NK-92 (cell line): ENCODE measurements around the gene CLPTM1.
"Not testable (repeated sequence)": the region's sequence is repeated elsewhere in the genome, so short reads cannot be mapped to it uniquely, and the experiment has no call there.

Source experiments
- DNase-seq: peaks from one replicate; lab custom pipeline; 2025; ENCODE audit not compliant: unreplicated experiment; lab: John Stamatoyannopoulos, UW

Gene CLPTM1

GRCh38 chr19:44942067-44942571 lies 13.1 kb upstream of the CLPTM1 start, which contains the start of gene APOC4:
APOC4 (plus strand) TSS chr19:44942237; CDS start chr19:44942278, 41 bp downstream.
- DNase-seq: no peak

- DNase-seq: no peak
Measured at GRCh38 chr19:44943801-44944249, 11.4 kb upstream of the CLPTM1 start.

- DNase-seq: no peak
Measured at GRCh38 chr19:44947041-44947581, 8.1 kb upstream of the CLPTM1 start.

GRCh38 chr19:44948237-44948636 lies 6.9 kb upstream of the CLPTM1 start:
- DNase-seq: no peak

GRCh38 chr19:44948763-44949374 lies 6.3 kb upstream of the CLPTM1 start:
- no peak for DNase-seq

GRCh38 chr19:44949550-44949949 lies 5.6 kb upstream of the CLPTM1 start:
- DNase-seq: no peak

- DNase-seq: no peak
Measured at GRCh38 chr19:44951179-44952159, 3.7 kb upstream of the CLPTM1 start.

- DNase-seq: no peak
Measured at GRCh38 chr19:44954278-44954648, 917 bp upstream of the CLPTM1 start.

- DNase-seq: no peak
Measured at GRCh38 chr19:44955505-44956439, 592 bp downstream of the CLPTM1 start.

GRCh38 chr19:44957526-44957925 lies 2.3 kb downstream of the CLPTM1 start:
- DNase-seq: no peak

GRCh38 chr19:44958090-44958489 lies 2.9 kb downstream of the CLPTM1 start:
- DNase-seq: no peak

GRCh38 chr19:44959691-44960090 lies 4.5 kb downstream of the CLPTM1 start:
- no peak for DNase-seq

- no peak for DNase-seq
Measured at GRCh38 chr19:44960906-44961728, 5.9 kb downstream of the CLPTM1 start.

GRCh38 chr19:44961821-44962220 lies 6.6 kb downstream of the CLPTM1 start:
- no peak for DNase-seq

GRCh38 chr19:44968118-44968517 lies 12.9 kb downstream of the CLPTM1 start:
- DNase-seq: no peak

GRCh38 chr19:44968670-44969069 lies 13.5 kb downstream of the CLPTM1 start:
- DNase-seq: no peak

GRCh38 chr19:44969437-44969836 lies 14.3 kb downstream of the CLPTM1 start:
- DNase-seq: no peak

- not testable (repeated sequence) for DNase-seq
Measured at GRCh38 chr19:44971451-44971850, 16.3 kb downstream of the CLPTM1 start.

GRCh38 chr19:44972802-44973201 lies 17.6 kb downstream of the CLPTM1 start:
- DNase-seq: no peak
